H9 (cell line): ENCODE data around the gene C18orf54. TPM values are rescaled to one million over a fixed set of nuclear protein-coding genes. Genes with fewer than 3 reads are reported as not detected.

Experiments
- DNase-seq: peaks from one replicate; pipeline ENCODE4 v3.0.0-alpha.2; 2017
- H2AFZ ChIP-seq: one replicate; pipeline ENCODE4 v1.6.1; 2013; ENCODE audit warnings: mild to moderate bottlenecking, low read length, control low read depth, moderate library complexity
- H2AK5ac ChIP-seq: 2 replicates; pipeline ENCODE4 v1.6.1; 2013; ENCODE audit warnings: low read length, control low read depth, mixed read lengths; ENCODE audit not compliant: insufficient read length
- H2BK120ac ChIP-seq: one replicate; pipeline ENCODE4 v1.6.1; 2013; ENCODE audit warnings: low read depth, mild to moderate bottlenecking, low read length, control low read depth, inconsistent platforms; ENCODE audit not compliant: poor library complexity, severe bottlenecking
- H2BK12ac ChIP-seq: 2 replicates; pipeline ENCODE4 v1.6.1; 2013; ENCODE audit warnings: low read length, control low read depth, mixed read lengths, low read depth; ENCODE audit not compliant: insufficient read length
- H2BK15ac ChIP-seq: 2 replicates; pipeline ENCODE4 v1.6.1; 2013; ENCODE audit warnings: low read depth, low read length, control low read depth
- H2BK20ac ChIP-seq: one replicate; pipeline ENCODE4 v1.6.1; 2013; ENCODE audit warnings: low read depth, mild to moderate bottlenecking, low read length, control low read depth, inconsistent platforms; ENCODE audit not compliant: poor library complexity, severe bottlenecking
- H2BK5ac ChIP-seq: 2 replicates; pipeline ENCODE4 v1.6.1; 2013; ENCODE audit warnings: low read length, control low read depth, mixed read lengths; ENCODE audit not compliant: insufficient read length
- H3K14ac ChIP-seq: 2 replicates; pipeline ENCODE4 v1.6.1; 2013; ENCODE audit warnings: low read length, control low read depth; ENCODE audit not compliant: insufficient read depth
- H3K18ac ChIP-seq: 2 replicates; pipeline ENCODE4 v1.6.1; 2013; ENCODE audit warnings: low read depth, mild to moderate bottlenecking, mixed read lengths, low read length, control low read depth; ENCODE audit not compliant: insufficient read length
- H3K23ac ChIP-seq: 2 replicates; pipeline ENCODE4 v1.6.1; 2013; ENCODE audit warnings: low read length, control low read depth, mixed read lengths, low read depth; ENCODE audit not compliant: insufficient read length
- H3K23me2 ChIP-seq: 2 replicates; pipeline ENCODE4 v1.6.1; 2013; ENCODE audit warnings: low read depth, mild to moderate bottlenecking, mixed read lengths, low read length, control low read depth; ENCODE audit not compliant: insufficient read length, poor library complexity, severe bottlenecking
- H3K27ac ChIP-seq: 2 replicates; pipeline ENCODE4 v1.5.1; 2013; ENCODE audit warnings: low read length, control low read depth, mixed read lengths, low read depth; ENCODE audit not compliant: insufficient read length
- H3K27me3 ChIP-seq: 2 replicates; pipeline ENCODE4 v1.6.1; 2013; ENCODE audit warnings: low read length, control low read depth, inconsistent platforms; ENCODE audit not compliant: insufficient read depth
- H3K4ac ChIP-seq: 2 replicates; pipeline ENCODE4 v1.6.1; 2013; ENCODE audit warnings: low read depth, mild to moderate bottlenecking, control low read depth, inconsistent platforms, low read length, moderate library complexity
- H3K4me1 ChIP-seq: 2 replicates; pipeline ENCODE4 v1.6.1; 2013; ENCODE audit warnings: low read length, control low read depth, inconsistent platforms; ENCODE audit not compliant: insufficient read depth
- H3K4me2 ChIP-seq: 2 replicates; pipeline ENCODE4 v1.6.1; 2013; ENCODE audit warnings: low read length, control low read depth, mixed read lengths; ENCODE audit not compliant: insufficient read length, insufficient read depth
- H3K56ac ChIP-seq: 2 replicates; pipeline ENCODE4 v1.6.1; 2013; ENCODE audit warnings: low read depth, mild to moderate bottlenecking, mixed read lengths, low read length, control low read depth; ENCODE audit not compliant: insufficient read length
- H3K79me1 ChIP-seq: 2 replicates; pipeline ENCODE4 v1.6.1; 2013; ENCODE audit warnings: low read depth, mild to moderate bottlenecking, moderate library complexity, low read length, control low read depth, inconsistent platforms; ENCODE audit not compliant: insufficient read depth, poor library complexity, severe bottlenecking
- H3K79me2 ChIP-seq: 2 replicates; pipeline ENCODE4 v1.6.1; 2013; ENCODE audit warnings: low read length, control low read depth, inconsistent platforms; ENCODE audit not compliant: insufficient read depth
- H3K9ac ChIP-seq: 2 replicates; pipeline ENCODE4 v1.6.1; 2013; ENCODE audit warnings: low read length, control low read depth, mixed read lengths; ENCODE audit not compliant: insufficient read length; ENCODE audit errors: extremely low read depth
- H3K9me3 ChIP-seq: one replicate; pipeline ENCODE4 v1.6.1; 2013; ENCODE audit warnings: low read depth, low read length, inconsistent platforms; ENCODE audit not compliant: control insufficient read depth
- H3T11ph ChIP-seq: one replicate; pipeline ENCODE4 v1.6.1; 2013; ENCODE audit warnings: mild to moderate bottlenecking, low read length, control low read depth, inconsistent platforms
- H4K20me1 ChIP-seq: one replicate; pipeline ENCODE4 v1.6.1; 2013; ENCODE audit not compliant: control insufficient read depth, insufficient read length, insufficient read depth
- H4K5ac ChIP-seq: 2 replicates; pipeline ENCODE4 v1.6.1; 2013; ENCODE audit warnings: low read depth, mild to moderate bottlenecking, mixed read lengths, low read length, control low read depth; ENCODE audit not compliant: insufficient read length
- H4K8ac ChIP-seq: replicated peaks from 2 replicates; pipeline ENCODE4 v1.6.1; 2013; ENCODE audit warnings: low read length, control low read depth, mixed read lengths, low read depth; ENCODE audit not compliant: insufficient read length
- H4K91ac ChIP-seq: 2 replicates; pipeline ENCODE4 v1.6.1; 2013; ENCODE audit warnings: low read depth, mild to moderate bottlenecking, moderate library complexity, mixed read lengths, low read length, control low read depth; ENCODE audit not compliant: insufficient read length
- H3K27ac Mint-ChIP-seq, 3 experiments: 2 replicates in 2 of 3; 3 replicates in 1 of 3; pipeline ENCODE4 v1.8.0; 2020 to 2021; ENCODE audit warnings: mixed read lengths in 3 of 3, mild to moderate bottlenecking in 1 of 3, moderate library complexity in 1 of 3
- H3K27me3 Mint-ChIP-seq: 2 replicates; pipeline ENCODE4 v1.8.0; 2021; ENCODE audit warnings: low read depth, mild to moderate bottlenecking, moderate library complexity, mixed read lengths
- H3K36me3 Mint-ChIP-seq, 3 experiments: 2 replicates in 2 of 3; 3 replicates in 1 of 3; pipeline ENCODE4 v1.8.0; 2020 to 2021; ENCODE audit warnings: low read depth in 3 of 3, mixed read lengths in 3 of 3; ENCODE audit not compliant: insufficient read depth in 1 of 3
- H3K4me1 Mint-ChIP-seq, 2 experiments: 2 replicates each; pipeline ENCODE4 v1.8.0; 2020; ENCODE audit warnings: mixed read lengths in 2 of 2
- H3K4me3 Mint-ChIP-seq, 2 experiments: 2 replicates in 1 of 2; 3 replicates in 1 of 2; pipeline ENCODE4 v1.8.0; 2020 to 2021; ENCODE audit warnings: mild to moderate bottlenecking in 2 of 2, mixed read lengths in 2 of 2, moderate library complexity in 1 of 2
- H3K9me3 Mint-ChIP-seq, 2 experiments: 2 replicates in 1 of 2; 3 replicates in 1 of 2; pipeline ENCODE4 v1.8.0; 2020; ENCODE audit warnings: mild to moderate bottlenecking in 2 of 2, mixed read lengths in 2 of 2, moderate library complexity in 1 of 2
- CTCF ChIP-seq: fragments of 200-600 bp; sonication (generic); conservative IDR thresholded peaks from 3 replicates; pipeline ENCODE4 v1.8.0; 2021; ENCODE audit warnings: antibody characterized with exemption, mild to moderate bottlenecking
- WGBS: extraction: QIAGEN DNeasy Blood & Tissue Kit; methylation state at CpG from one replicate; pipeline ENCODE4 v1.1.7; 2013; ENCODE audit warnings: missing lambda C conversion rate, low lambda C conversion rate, mixed read lengths; ENCODE audit not compliant: insufficient read length; ENCODE audit errors: extremely low coverage; 5-methylcytosine and 5-hydroxymethylcytosine counted together
- total RNA-seq: library from RNA; stranded (reverse); gene quantifications from 2 replicates; pipeline ENCODE4 v1.2.1, GENCODE V29; 2021

Gene C18orf54
- total RNA-seq, 1 experiment from 2014 or later = 21.6 TPM

DNA sequence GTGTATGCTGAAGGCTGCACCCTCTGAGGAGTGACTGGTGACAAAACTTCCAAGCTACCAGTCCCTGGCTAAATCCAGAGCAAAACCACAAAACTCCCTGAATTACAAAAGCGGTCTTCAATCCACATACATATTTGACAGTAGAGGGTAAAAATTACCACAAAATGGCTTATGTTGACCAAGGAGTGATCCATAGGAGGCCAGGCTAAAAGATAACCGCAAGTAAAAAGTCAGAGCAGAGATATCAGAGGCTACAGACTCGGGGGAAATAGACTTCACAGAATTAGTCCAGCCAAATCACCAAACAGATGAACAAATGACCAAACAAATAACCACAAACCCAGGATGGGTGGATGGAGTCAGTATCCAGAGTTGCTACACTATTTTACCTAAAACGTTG is 19.5 kb upstream of the C18orf54 start:
- Mint-ChIP-seq H3K27ac (no peak overlapping the region), H3K27me3 (peaks cover 3% of the 10 kb centered on the region; the same call in 1 of the 2 replicates), H3K4me3 (no peak overlapping the region), H3K9me3 (peaks cover 15% of the 10 kb centered on the region in 2 experiments), H3K4me1 (no peaks in the 10 kb centered on the region), H3K36me3 (peaks cover 1 to 14% (median 8%) of the 10 kb centered on the region in 3 experiments; a peak in 4 of 7 replicates)
- Histone ChIP-seq H4K8ac (no peak overlapping the region), H3K14ac (no peak overlapping the region), H3K4me1 (no peaks in the 10 kb centered on the region), H3T11ph (no peak overlapping the region), H4K91ac (no peak overlapping the region), H3K4me2 (no peak overlapping the region), H3K27me3 (no peaks in the 10 kb centered on the region), H2AK5ac (no peak overlapping the region), H3K56ac (no peak overlapping the region), H4K20me1 (no peaks in the 10 kb centered on the region), H3K9ac (no peak overlapping the region), H3K18ac (no peak overlapping the region), H2BK20ac (no peak overlapping the region), H2BK5ac (no peak overlapping the region), H2BK12ac (no peak overlapping the region), H2AFZ (no peak overlapping the region), H3K79me1 (no peaks in the 10 kb centered on the region), H2BK120ac (no peak overlapping the region), H3K79me2 (no peaks in the 10 kb centered on the region), H2BK15ac (no peak overlapping the region), H3K27ac (no peak overlapping the region), H3K23ac (no peak overlapping the region), H3K4ac (no peak overlapping the region), H4K5ac (no peak overlapping the region), H3K9me3 (no peaks in the 10 kb centered on the region), H3K23me2 (no peaks in the 10 kb centered on the region)
- no peak for DNase-seq
- TF ChIP-seq CTCF = no peak
- WGBS = no CpG with 5 or more reads among the region's 4 CpGs
